GM10248 (cell line): ENCODE measurements around the gene SPPL3.

Experiments used
- CTCF ChIA-PET: fragments of 300-600 bp; sonication (Branson Sonifier 250); formaldehyde crosslinking; extraction: SDS; loops from one replicate; lab custom pipeline; 2021; ENCODE audit warnings: antibody characterized with exemption; lab: Yijun Ruan, JAX
- POLR2A ChIA-PET: fragments of 350-650 bp; sonication (Branson Sonifier 250); formaldehyde crosslinking; extraction: SDS; loops from one replicate; lab custom pipeline; 2020; ENCODE audit warnings: antibody characterized with exemption; lab: Yijun Ruan, JAX
- DNase-seq: peaks from one replicate; pipeline ENCODE4 v3.0.0; 2012; ENCODE audit errors: extremely low spot score
- TF ChIP-seq, protein P1 (sequence below): IDR thresholded peaks from 2 replicates; pipeline ENCODE4 v1.5.1; 2012; ENCODE audit warnings: mild to moderate bottlenecking, low read depth; ENCODE audit errors: extremely low read depth, missing control alignments, control extremely low read depth

The SPPL3 gene

GRCh38 chr12:120720987-120721801 lies 183.0 kb downstream of the SPPL3 start:
- TF ChIP-seq, protein P1, sequence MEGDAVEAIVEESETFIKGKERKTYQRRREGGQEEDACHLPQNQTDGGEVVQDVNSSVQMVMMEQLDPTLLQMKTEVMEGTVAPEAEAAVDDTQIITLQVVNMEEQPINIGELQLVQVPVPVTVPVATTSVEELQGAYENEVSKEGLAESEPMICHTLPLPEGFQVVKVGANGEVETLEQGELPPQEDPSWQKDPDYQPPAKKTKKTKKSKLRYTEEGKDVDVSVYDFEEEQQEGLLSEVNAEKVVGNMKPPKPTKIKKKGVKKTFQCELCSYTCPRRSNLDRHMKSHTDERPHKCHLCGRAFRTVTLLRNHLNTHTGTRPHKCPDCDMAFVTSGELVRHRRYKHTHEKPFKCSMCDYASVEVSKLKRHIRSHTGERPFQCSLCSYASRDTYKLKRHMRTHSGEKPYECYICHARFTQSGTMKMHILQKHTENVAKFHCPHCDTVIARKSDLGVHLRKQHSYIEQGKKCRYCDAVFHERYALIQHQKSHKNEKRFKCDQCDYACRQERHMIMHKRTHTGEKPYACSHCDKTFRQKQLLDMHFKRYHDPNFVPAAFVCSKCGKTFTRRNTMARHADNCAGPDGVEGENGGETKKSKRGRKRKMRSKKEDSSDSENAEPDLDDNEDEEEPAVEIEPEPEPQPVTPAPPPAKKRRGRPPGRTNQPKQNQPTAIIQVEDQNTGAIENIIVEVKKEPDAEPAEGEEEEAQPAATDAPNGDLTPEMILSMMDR: no peak
- DNase-seq: no peak
- ChIA-PET POLR2A (no interaction called here), CTCF (interaction anchor here (0.8 to 2.2 kb wide), 5 partner anchors 9 to 251 kb away, joined by 3 to 8 read pairs (median 4); partner anchors contain the start of gene UNC119B)

DNA sequence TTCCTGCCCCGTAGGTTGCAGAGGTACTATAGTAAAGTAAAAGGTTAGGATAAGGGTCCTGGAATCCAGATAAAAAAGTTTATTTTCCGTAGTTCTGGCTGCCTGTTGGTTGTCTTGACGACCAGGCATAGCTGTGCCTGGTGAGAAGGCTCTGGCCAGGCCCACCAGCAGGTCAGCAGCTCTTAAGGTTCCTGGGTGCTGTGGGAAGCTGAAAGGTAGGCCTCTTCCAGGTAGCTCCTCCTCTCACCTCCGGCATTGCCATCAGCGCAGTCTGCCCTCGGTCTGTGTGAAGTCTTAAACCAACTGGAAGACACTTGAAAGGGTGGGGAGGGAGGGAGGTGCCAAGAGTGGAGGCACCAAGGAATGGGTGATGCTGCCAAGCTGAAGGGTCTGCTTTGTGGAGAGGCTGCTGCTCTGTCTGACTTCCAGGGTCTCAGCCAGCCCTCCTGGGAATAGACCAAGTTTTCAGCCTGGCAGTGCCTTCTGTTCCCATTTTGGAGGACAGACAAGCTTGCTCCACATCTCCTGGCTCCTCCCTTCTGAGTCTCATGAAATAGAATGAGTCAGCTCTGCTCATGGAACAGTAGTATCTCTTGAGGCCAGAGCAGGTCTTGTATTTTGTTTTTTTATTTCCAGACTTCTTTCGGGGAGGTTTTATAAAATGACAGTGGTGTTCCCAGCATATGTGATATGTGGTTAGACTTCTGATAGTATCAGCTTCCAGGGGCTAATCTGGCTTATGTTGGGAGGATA lies 183.7 kb downstream of the SPPL3 start:
- no peak for DNase-seq
- CTCF ChIA-PET: interaction anchor here (0.9 to 2.2 kb wide), 6 partner anchors 9 to 252 kb away, joined by 3 to 8 read pairs (median 4); partner anchors contain the start of gene UNC119B
- POLR2A ChIA-PET: interaction anchor here (0.8 kb wide), 1 partner anchor 139 kb away, joined by 4 read pairs; the partner anchor contains the start of gene POP5
- TF ChIP-seq, protein P1: no peak

GRCh38 chr12:120719496-120720233 lies 184.5 kb downstream of the SPPL3 start:
- CTCF ChIA-PET: interaction anchor here (0.9 to 2.2 kb wide), 6 partner anchors 8 to 252 kb away, joined by 3 to 8 read pairs (median 4); partner anchors contain the start of gene UNC119B
- POLR2A ChIA-PET: interaction anchor here (0.8 to 1.1 kb wide), 2 partner anchors 9 to 138 kb away, joined by 4 to 5 read pairs; partner anchors contain the start of gene POP5
- no peak for DNase-seq
- TF ChIP-seq, protein P1: no peak

DNA sequence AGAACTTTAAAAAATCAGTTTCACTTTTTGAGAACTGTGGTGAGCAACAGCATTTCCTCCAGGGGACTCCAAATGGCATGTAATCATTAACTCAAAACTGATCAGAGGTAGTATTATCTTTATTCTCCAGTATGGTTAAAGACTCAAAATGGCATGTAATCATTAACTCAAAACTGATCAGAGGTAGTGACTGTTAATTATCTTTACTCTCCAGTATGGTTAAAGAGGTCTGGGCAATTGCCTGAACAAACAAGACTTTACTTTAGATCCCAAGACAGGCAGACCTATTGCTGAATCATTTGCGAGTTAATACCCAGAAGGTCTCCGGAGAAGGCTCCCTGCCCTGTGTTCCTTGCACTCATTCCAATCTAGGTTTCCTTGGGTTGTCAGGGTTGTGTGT lies 185.1 kb downstream of the SPPL3 start:
- no peak for DNase-seq
- ChIA-PET POLR2A (interaction anchor here (1.1 kb wide), 1 partner anchor 8 kb away, joined by 5 read pairs; no protein-coding TSS in a partner anchor), CTCF (interaction anchor here (2.2 kb wide), 1 partner anchor 10 kb away, joined by 8 read pairs; the partner anchor contains the start of gene UNC119B)
- TF ChIP-seq, protein P1: no peak

DNA sequence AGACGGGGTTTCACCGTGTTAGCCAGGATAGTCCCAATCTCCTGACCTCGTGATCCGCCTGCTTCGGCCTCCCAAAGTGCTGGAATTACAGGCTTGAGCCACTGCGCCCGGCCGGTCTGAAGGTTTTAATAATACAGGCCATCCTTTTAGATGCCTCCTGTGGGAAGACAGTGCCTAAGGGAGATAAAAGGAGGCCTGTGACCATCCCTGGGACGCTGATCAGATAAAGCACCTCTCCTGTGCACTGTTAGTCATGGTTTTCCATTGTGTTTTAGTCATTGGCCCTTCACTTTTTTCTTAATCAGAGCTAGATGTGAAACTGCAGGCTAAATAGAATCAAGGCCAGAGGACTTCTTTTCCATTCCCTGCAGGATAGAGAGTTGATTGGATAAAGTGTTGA lies 186.1 kb downstream of the SPPL3 start:
- DNase-seq: no peak
- CTCF ChIA-PET: interaction anchor here (4.2 kb wide), 1 partner anchor 70 kb away, joined by 28 read pairs; no protein-coding TSS in a partner anchor
- POLR2A ChIA-PET: no interaction called here
- TF ChIP-seq, protein P1: no peak
